Ectodermal cell (in vitro differentiated cells): ENCODE results near the gene FAM217A.

Experiments used
- H3K27ac ChIP-seq: 2 replicates; pipeline ENCODE4 v1.7.0; 2013; ENCODE audit warnings: mild to moderate bottlenecking, low read depth, low read length; ENCODE audit not compliant: insufficient read depth, poor library complexity, severe bottlenecking
- H3K27me3 ChIP-seq: 2 replicates; pipeline ENCODE4 v1.7.0; 2013; ENCODE audit warnings: mild to moderate bottlenecking, low read length; ENCODE audit not compliant: insufficient read depth, control insufficient read depth, poor library complexity, severe bottlenecking
- H3K36me3 ChIP-seq: one replicate; pipeline ENCODE4 v1.7.0; 2013; ENCODE audit warnings: low read length; ENCODE audit not compliant: control insufficient read depth, insufficient read depth
- H3K4me1 ChIP-seq: one replicate; pipeline ENCODE4 v1.7.0; 2013; ENCODE audit warnings: low read length; ENCODE audit not compliant: control insufficient read depth, insufficient read depth
- H3K4me3 ChIP-seq: 2 replicates; pipeline ENCODE4 v1.7.0; 2013; ENCODE audit warnings: low read depth, low read length, control low read depth; ENCODE audit not compliant: insufficient read depth
- H3K9me3 ChIP-seq: 2 replicates; pipeline ENCODE4 v1.7.0; 2013; ENCODE audit warnings: mild to moderate bottlenecking, low read length, moderate library complexity; ENCODE audit not compliant: control insufficient read depth
- WGBS, 2 experiments: methylation state at CpG; one replicate each; pipeline ENCODE4 v1.1.7; 2013; ENCODE audit warnings: missing lambda C conversion rate in 2 of 2; 5-methylcytosine and 5-hydroxymethylcytosine counted together

The FAM217A gene

GRCh38 chr6:4029687-4030086, 49.2 kb downstream of the FAM217A start:
- peaks cover 12% of the 10 kb centered on the region for H3K36me3 ChIP-seq
- WGBS, 2 experiments, result 94 to 99% methylated on average over 7 of the region's 7 CpGs

GRCh38 chr6:4028051-4028450, 50.9 kb downstream of the FAM217A start:
- H3K9me3 ChIP-seq, result no peaks in the 10 kb centered on the region

More at GRCh38 chr6:4029687-4030086, 49.2 kb downstream of the FAM217A start:
- Histone ChIP-seq H3K9me3 (no peaks in the 10 kb centered on the region), H3K4me3 (no peak overlapping the region), H3K27me3 (no peaks in the 10 kb centered on the region), H3K4me1 (no peaks in the 10 kb centered on the region), H3K27ac (no peak overlapping the region)

GRCh38 chr6:4025681-4026080, 53.3 kb downstream of the FAM217A start:
- WGBS, 2 experiments, result 95 to 96% methylated on average over 1 of the region's 1 CpG

More at GRCh38 chr6:4028051-4028450, 50.9 kb downstream of the FAM217A start:
- Histone ChIP-seq H3K27ac (no peak overlapping the region), H3K4me3 (no peak overlapping the region), H3K4me1 (no peaks in the 10 kb centered on the region), H3K27me3 (no peaks in the 10 kb centered on the region), H3K36me3 (peaks cover 12% of the 10 kb centered on the region)

GRCh38 chr6:4023240-4023639, 55.7 kb downstream of the FAM217A start:
- Histone ChIP-seq H3K27me3 (no peaks in the 10 kb centered on the region), H3K36me3 (no peaks in the 10 kb centered on the region), H3K27ac (no peak overlapping the region), H3K4me1 (no peaks in the 10 kb centered on the region), H3K4me3 (no peak overlapping the region), H3K9me3 (no peaks in the 10 kb centered on the region)
- WGBS, 2 experiments, result 69% methylated on average over 1 of the region's 1 CpG; no CpG with 5 or more reads in 1 of the 2 experiments

More at GRCh38 chr6:4025681-4026080, 53.3 kb downstream of the FAM217A start:
- no peaks in the 10 kb centered on the region for H3K9me3 ChIP-seq
- H3K4me3 ChIP-seq, result no peak overlapping the region
- no peaks in the 10 kb centered on the region for H3K4me1 ChIP-seq
- no peak overlapping the region for H3K27ac ChIP-seq
- no peaks in the 10 kb centered on the region for H3K36me3 ChIP-seq
- H3K27me3 ChIP-seq, result no peaks in the 10 kb centered on the region

- Histone ChIP-seq H3K4me1 (no peaks in the 10 kb centered on the region), H3K4me3 (peak overlapping the region; percentile 84), H3K36me3 (no peaks in the 10 kb centered on the region), H3K27ac (peak overlapping the region; percentile 91), H3K27me3 (no peaks in the 10 kb centered on the region), H3K9me3 (no peaks in the 10 kb centered on the region)
- WGBS, 2 experiments, result 7% methylated on average over 14 of the region's 15 CpGs
These were observed 56.9 kb downstream of the FAM217A start for GRCh38 chr6:4021854-4022695.

- no peaks in the 10 kb centered on the region for H3K36me3 ChIP-seq
- WGBS, 2 experiments, result 0% methylated on average over 65 of the region's 65 CpGs
- peak overlapping the region; percentile 84 for H3K4me3 ChIP-seq
- H3K9me3 ChIP-seq, result no peaks in the 10 kb centered on the region
- no peaks in the 10 kb centered on the region for H3K27me3 ChIP-seq
- H3K27ac ChIP-seq, result peak overlapping the region; percentile 91
- H3K4me1 ChIP-seq, result no peaks in the 10 kb centered on the region
These were observed 57.6 kb downstream of the FAM217A start for GRCh38 chr6:4021133-4021853.

GRCh38 chr6:4020822-4021132, 58.2 kb downstream of the FAM217A start:
- Histone ChIP-seq H3K27ac (peak overlapping the region; percentile 91), H3K4me3 (peak overlapping the region; percentile 84), H3K4me1 (no peaks in the 10 kb centered on the region), H3K27me3 (no peaks in the 10 kb centered on the region), H3K36me3 (no peaks in the 10 kb centered on the region), H3K9me3 (no peaks in the 10 kb centered on the region)
- 4% methylated on average over 12 of the region's 12 CpGs for WGBS, 2 experiments

- H3K9me3 ChIP-seq, result no peaks in the 10 kb centered on the region
- H3K27me3 ChIP-seq, result no peaks in the 10 kb centered on the region
- peak overlapping the region; percentile 70 for H3K4me3 ChIP-seq
- WGBS, 2 experiments, result 2 to 3% methylated on average over 8 of the region's 8 CpGs
- H3K4me1 ChIP-seq, result no peaks in the 10 kb centered on the region
- peaks cover 8% of the 10 kb centered on the region for H3K36me3 ChIP-seq
- H3K27ac ChIP-seq, result peak overlapping the region; percentile 64
These were observed 60.1 kb downstream of the FAM217A start for GRCh38 chr6:4018924-4019236.
